ENCODE data around the gene IFIH1.

The IFIH1 gene

DNA sequence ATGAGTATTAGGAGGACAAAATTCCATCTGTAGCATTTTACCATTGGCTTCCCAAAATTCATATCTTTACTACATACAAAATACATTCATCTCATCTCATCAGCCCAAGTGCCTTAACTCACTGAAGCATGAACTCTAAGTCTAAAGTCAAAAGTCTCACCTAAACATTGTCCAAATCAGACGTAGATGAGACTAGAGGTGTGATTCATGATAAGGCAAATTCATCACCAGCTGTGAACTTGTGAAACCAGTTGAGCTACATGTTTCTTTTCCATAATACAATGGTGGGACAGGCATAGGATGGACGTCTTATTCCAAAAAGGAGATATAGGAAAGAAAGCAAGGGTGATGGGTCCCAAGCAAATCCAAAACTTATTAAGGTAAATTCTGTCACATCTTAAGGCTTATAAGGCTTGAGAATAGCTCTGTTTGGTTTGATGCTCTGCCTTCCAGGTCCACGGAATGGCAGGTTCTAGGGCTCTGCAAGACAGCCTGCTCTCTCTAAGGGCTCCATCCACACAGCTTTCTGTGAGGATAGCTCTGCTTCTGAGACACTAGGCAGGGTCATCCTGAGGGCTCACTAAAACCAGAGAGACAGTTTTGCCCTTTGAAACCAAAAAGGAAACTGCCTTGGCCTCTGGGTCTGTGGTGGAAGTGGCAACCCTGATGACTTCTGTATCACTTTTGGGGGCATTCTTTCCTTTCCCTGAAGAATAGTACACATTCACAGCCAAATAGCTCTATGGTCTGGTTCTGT lies 9.6 kb downstream of the IFIH1 start:
- no peak for DNase-seq

DNA sequence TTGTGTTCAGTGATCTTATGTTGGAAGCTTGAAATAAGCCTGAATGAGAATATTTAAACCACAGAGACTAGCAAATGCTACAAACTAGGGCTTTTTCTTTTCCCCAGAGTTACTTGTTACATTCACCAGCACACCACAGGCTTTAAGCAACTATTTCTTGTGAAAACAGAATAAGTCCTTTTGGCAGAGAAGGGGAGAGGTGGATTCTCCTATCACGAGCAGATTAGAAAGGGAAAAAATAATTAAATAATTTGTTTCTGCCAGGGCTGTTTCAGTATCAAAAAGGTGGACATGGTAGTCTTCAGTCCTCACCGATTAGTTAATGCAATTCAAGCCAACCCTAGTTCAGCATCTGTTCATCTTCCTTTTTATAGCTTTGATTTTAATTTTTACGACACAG lies 12.6 kb downstream of the IFIH1 start:
- no peak for DNase-seq

DNA sequence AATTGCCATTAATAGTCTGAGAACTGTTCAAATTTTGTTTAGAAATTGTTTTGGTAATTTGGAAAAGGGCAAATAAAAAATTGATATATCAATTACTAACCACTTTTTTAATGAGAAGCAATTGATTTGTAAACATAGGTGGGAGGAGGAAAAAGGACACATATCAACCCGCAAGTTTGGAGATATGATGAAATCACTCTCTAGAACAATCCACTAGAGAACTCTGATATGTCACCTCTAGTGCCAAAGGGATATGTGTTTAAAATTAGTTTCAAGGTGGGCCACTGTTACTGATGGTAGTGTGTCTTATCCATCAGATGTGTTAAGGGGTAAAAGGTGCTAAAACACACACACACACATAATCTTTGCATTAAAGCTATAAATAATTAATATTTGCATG lies 16.6 kb downstream of the IFIH1 start:
- DNase-seq = no peak

DNA sequence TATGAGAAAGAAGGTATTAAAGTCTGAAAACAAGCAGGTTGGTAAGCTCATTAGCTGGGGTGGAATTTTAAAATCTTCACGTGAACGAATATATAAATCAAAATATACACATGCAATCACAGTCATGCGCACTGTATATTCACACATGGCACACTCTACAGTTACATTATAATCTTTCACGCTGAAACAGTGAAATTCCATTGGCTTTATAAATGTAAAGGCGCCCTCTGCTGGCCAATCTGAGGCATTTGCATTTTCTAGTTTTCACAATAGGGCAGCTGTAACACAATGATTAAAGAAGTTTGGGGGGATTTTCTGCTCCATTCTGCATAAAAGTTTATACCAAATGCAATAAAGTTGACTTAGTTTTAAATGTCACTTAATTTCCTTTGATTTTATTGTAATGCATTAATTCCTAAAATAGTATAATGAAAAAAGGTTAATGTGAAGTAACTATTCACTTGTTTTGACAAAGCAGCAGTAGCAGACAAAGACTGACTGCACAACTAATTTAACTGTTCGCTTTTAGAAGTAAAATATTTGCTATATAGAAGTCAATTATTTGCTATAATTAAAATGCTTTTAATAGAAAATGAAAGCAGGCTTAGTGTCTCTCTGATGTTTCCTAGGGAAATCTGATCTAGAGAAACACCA lies 17.2 kb downstream of the IFIH1 start:
- no peak for DNase-seq

DNA sequence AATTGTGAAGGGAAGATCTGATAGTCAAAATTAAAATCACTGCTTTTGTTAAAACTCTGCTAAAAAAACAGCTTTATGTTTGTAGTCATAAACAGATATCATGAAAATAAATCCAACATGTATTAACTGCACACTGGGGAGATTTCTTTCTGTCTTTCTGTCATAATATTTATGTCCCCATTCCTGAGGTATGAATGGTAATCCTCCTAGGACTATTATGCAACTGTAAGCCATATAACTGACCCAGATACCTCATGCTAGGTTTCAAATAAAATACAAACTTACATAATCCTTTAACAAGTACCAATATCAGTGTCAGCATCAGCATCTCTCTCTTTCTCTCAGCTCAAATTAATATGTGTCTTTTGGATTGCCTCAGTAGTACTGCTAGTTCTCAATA lies 18.2 kb downstream of the IFIH1 start:
- DNase-seq = no peak

DNA sequence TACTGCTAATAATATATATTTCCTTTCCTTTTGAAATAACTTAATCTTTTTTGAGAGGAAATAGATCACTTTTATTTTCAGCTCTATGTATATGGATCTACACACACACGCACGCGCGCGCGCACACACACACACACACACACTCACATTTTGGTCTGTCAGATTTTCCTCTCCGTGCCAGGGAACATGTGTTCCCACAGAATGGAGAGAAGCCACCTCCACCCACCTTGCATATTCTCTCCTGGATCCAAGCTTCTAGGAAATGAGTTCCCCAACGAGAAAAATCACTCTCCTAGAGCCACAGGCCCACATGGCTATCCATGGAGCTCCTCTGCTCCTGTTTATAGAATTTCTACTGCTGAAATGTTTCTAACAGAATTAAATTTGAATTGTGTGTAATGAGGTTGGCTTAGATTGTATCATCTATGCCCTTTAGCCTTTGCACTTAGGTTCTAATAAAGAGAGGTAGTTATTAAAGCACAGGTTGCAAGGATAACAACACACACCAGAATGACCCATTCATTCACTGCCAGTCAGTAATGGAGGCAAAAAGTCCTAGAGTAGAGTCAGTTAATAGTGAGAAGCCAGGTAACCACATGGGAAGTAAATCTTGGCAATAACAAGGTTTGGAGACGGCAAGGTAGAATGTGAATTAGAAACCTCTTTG lies 19.7 kb downstream of the IFIH1 start:
- DNase-seq = no peak

DNA sequence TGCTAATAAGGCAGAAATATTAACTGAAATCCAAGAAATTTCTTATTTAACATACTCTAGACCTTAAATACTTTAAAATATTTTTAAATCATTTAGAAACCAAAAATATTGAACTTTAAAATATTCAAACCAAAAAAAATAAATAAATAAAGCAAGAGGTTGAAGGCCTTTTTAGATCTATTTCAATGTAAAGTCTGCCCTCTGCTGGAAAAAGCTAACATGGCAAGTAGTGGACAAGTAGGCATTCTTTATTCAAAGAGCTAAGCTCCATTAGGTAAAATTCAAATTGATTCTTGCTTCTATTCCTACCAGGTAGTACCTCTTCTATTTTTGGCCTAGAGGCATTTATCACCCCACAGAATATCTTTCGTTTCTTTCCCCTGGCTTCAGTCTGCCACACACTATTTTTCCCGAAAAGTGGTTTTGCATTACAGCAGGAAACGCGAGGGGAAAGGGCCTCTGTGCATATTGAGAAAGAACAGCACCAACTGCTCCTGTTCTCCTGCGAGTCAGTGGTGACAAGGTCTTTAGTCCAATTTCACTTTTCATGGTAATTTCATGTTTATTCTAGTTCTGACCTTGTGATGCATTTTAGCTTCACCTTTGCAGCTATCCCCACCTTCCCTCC lies 20.4 kb downstream of the IFIH1 start:
- DNase-seq = no peak

DNA sequence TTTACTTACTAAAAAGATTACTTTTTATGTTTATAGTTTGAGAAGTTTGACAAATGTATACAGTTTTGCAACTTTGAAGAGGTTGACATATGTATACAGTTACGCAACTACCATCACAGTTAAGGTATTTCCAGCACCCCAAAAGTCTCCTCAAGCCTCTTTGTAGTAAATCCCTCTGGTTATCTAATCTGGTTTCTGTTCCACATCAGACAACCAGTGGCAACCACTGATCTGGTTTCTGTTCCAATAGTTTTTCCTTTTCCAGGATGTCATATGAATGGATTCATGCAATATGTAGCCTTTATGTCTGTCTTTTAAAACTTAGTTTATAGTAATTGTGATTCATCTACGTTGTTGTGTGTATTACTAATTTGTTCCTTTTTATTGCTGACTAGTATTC lies 23.5 kb downstream of the IFIH1 start:
- no peak for DNase-seq

DNA sequence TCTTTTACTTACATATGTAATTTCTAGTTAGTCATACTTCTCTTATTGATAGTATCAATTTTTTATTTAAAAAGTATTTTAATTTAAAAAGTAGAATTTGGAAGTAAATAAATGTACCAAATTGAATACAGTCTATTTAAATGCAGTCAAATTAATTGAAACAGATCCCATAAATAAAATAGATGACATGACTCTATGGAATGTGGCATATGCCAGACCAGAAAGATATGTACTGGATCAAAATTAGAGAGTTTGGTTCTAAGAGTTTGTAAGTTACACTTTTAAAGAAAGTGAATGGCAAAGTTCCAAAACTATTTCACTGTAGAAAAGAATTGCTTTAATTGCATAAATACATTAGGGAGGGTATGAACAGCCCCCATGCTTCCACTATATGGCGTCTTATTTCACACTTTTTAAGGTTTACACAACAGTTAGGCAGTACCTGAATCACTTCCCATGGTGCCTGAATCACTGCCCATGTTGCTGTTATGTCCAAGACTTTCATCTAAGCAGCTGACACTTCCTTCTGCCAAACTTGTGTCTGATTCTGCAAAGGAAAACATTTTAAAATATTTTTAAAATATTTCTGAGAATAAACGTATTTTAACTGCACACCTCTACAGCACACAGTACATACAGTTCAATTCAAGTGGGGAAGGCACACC lies 25.2 kb downstream of the IFIH1 start:
- no peak for DNase-seq

DNA sequence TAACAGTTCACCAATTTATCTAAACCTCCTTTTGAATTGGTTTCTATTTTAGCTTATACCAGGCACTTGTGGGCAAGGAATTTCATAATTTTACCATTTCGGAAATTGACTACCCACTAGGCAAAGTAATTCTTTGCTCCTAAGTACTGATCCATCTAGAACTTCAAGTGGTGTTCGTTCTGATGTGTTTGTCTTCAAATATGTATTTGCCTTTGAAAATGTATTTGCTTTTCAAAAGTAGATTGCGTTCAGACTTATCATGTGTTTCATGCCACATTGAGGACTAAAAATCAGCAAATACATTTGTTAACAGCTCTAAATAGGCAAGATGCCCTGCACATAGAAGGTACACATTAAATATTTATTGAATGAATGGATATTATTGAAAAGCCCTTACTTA lies 26.7 kb downstream of the IFIH1 start:
- no peak for DNase-seq

DNA sequence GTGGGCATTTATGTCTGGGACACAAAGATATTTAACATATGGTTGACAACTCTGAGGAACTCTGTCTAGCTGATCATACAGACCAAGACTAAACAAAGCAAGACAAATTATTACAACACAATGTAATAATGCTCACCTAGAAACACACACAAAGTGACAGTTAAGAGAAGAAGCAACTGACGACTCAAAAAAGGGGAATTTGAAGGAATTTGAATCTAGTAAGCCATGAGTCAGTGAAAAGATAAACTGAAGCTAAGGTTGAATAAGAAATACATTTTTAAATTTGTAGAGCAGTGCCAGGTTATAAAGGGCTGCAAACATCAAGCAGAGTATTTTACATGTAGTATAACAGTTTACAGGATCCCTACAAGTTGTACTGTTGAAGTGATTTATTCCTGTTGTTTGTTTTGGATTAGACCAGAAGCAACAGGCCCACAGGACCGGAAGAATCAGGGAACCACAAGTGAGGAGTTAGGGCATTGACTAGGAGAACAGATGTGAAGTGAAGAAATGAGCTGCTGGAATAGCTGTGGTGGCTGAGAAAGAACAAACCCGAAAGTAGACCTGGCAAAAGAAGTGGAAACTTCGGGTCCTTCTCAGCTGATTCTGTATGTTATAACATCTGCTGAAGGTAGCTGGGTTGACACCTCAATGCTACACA lies 35.6 kb downstream of the IFIH1 start:
- no peak for DNase-seq

DNA sequence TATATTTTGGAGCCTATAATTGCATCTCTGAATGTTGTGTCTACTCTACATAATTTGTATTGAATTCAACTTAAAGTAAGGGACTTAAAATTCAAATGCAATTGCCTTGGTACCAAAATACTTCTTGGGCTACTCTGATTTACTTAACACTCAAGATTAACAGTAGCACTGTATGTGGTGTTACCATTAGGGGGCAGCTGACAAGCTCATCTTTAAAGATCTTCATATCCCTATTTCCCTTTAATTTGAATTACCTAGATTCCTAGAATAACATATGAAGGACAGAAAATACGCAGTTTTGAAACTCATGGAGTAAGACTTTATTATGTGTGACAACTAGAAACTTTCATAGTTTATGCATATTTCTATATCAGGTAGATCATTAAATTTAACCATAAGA lies 37.8 kb downstream of the IFIH1 start:
- no peak for DNase-seq

DNA sequence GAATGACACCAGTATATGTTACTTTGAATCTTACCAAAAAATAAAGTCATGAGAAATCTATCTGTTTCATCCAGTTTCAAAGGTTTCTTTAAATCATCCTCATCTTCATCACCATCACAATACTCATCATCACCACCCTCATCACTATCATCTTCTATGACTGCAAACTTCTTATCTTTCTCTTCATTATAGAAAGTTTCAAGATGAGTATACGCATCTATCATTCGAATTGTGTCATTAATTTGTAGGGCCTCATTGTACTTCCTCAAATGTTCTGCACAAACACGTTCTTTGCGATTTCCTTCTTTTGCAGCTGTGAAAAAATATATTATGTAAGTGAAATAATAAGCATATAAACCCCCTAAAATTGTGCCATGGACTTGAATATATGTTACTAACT lies 41.1 kb downstream of the IFIH1 start:
- DNase-seq = no peak

DNA sequence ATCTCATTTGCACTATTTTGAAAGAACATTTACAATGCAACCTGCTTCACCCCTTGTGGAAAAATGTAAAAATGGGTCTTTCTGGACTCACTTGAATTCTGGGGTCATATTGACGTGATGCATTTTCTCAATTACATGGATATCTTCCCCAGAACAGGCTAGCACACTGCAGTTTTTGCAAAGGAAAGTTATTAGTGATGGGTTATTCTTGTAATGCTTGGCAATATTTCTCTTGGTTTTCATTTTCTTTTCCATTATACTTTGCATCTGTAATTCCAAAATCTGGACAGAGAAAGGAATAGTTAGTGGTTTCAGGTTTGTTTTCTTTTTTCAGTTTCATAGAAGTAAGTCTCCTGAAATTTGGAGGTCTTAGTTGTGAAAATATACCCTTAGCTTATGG lies 50.5 kb downstream of the IFIH1 start:
- no peak for DNase-seq

DNA sequence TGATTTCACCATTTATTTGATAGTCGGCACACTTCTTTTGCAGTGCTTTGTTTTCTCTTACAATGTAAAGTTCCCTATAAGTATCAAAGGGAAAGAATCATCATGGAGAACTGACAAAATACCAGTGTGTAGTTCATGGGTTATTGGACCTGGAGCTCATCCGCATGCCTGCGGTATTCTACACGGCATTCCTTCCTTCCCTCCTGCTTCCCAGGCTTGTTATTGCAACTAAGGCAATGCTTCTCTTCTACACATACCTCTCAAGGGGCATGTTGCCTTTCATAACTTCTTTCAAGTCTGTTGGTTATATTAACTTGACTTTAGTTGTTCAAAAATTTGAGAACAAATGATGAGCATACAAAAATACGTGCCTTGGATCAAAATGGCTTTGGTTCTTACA lies 51.0 kb downstream of the IFIH1 start:
- no peak for DNase-seq

DNA sequence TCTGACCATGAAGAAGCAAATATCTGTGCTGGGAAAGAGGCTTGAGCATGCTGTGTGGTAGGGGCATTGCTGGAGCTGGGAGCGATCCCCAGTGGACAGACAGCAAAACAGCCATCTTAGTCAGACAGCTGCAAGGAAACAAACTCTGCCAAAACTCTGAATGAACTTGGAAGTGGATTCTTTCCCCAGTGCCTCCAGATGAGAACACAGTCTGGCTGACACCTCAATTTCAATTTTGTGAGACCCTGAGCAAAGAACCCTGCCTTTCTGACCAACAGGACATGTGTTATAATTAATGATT lies 52.1 kb downstream of the IFIH1 start:
- no peak for DNase-seq

DNA sequence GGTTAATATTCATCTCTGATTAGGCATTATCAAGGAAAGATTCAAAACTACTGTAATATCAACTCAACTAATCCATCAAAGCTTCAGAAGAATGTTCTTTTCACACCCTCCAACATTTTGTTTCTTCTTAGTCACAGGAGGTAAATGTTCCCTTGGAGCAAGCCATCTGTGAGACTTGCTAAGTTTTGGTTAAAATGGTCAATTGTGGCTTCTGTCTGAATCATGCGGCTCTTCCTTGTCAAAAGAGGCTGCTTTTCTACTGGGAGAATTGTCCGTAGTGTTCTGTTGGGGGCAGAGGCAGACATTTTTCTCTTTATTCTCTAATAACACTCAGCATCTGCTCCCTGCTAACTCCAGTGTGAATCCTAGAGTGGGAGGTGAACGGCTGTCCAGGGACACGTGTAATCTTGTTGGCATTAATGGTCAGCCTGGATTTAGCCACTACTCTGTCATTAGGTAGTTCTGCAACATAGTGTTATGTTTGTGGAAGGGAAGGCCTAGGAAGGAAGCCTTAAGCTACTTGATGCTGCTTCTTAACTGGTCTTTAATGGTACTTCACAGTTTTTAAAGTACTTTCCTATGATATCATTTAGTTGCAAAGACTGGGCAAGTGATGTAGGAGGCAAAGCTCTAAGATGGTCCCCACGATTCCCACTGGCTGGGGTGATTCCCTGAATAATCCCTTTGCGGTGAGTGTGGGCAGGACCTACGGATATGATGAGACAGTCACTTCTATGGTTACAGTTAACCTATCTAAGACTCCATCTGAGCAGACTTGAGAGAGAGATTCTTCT lies 52.6 kb downstream of the IFIH1 start:
- DNase-seq = no peak

DNA sequence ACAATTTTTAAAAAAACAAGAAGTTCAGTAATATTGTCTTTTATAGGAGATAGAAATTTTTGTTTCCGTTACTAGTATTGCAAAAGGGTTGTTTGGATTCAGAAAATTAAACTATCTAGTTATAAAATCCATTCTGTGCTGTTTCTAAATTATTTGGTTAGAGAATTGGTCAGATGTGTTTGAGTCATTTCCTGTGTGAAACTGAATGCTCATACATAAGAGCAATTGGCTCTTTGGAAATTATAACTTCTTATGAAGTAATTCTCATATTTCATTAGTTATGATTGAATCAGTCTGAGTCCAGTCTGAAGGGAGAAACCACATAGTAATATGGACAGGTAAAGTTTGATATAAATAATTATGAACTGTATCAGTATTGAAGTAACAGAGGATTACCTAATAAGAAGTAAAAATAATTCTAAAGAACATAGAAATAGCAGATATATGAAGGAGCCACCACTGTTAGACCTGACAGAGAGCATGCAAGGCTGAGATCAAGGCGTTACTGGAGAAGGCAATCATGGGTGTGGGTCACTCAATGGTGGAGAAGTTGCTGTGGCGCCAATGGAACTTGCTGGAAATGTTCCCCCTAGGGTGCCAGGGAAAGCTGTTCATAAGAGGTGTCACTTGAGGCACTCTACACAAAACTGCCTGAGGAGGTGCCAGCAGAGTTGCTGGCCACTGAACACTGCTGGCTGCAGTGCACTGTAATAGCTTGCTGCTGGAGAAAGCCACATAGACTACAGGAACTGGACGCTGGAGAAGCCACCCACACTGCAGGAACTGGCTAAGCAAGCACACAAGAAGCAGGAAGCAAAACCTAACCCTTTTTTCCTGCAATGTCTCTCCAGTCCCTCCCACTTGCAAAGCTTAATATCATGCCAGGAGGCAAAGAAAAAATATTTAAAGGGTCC lies 57.2 kb downstream of the IFIH1 start:
- DNase-seq = no peak

DNA sequence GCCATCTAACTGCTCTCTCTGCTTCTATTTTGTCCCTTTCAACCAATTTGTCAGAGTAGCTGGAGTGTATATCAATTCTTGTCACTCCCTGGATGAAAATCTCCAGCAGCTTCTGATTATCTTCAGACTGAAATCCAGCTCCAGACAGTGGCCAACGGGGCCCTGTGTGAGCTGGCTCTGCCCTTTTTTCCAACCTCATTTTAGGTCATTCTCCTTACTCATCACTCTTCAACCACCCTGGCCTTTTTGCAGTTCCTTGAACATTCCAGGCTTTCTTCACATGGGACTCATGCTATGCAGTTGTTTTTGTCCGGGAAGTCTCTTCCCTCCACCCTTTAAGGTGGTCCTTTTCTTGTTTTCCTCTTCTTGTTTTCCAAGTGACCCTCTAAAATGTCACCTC lies 59.8 kb downstream of the IFIH1 start:
- DNase-seq = no peak

DNA sequence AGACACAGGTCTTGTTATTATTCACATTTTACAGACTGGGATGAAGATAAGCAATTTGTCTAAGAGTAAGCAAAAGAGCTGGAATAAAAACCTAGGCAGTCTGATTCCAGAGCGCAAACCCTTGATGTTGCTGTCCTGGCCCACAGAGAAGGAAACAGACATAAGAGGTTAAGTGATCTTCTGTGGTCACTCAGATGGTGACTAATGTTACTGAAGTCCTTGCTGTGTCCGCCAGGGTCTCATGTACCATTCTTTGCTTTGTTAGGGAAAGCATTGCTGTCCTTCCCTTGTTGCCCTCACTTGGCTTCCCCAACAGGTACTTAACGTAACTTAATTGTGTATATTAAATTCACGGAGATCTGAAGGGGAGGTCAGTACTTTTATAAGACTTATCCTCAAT lies 60.3 kb downstream of the IFIH1 start:
- DNase-seq = peak; percentile 50

DNA sequence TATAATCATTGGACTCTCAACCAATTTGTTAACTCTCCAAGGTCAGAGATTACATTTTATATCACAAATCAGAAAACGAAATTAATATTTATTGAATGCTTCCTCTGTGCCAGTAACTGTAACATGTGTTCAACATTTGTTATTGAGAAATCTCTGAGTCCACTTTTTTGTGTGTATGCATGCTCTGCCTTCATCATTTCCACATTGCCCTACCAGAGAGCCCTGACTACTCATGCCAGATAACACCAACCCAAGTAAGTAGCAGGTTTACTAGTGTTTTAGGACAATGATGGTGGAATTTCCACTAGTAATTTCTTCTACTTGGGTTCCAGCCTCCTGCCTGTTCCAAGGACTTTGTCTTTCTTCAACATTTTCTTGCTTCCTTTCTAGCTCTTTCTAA lies 61.1 kb downstream of the IFIH1 start:
- no peak for DNase-seq
